ENCODE results near the gene IL13.
A peak's percentile ranks its signal among the peaks of the same experiment; 100 is the strongest.
"Not testable (repeated sequence)": the region's sequence is repeated elsewhere in the genome, so short reads cannot be mapped to it uniquely, and the experiment has no call there.

Gene IL13

DNA sequence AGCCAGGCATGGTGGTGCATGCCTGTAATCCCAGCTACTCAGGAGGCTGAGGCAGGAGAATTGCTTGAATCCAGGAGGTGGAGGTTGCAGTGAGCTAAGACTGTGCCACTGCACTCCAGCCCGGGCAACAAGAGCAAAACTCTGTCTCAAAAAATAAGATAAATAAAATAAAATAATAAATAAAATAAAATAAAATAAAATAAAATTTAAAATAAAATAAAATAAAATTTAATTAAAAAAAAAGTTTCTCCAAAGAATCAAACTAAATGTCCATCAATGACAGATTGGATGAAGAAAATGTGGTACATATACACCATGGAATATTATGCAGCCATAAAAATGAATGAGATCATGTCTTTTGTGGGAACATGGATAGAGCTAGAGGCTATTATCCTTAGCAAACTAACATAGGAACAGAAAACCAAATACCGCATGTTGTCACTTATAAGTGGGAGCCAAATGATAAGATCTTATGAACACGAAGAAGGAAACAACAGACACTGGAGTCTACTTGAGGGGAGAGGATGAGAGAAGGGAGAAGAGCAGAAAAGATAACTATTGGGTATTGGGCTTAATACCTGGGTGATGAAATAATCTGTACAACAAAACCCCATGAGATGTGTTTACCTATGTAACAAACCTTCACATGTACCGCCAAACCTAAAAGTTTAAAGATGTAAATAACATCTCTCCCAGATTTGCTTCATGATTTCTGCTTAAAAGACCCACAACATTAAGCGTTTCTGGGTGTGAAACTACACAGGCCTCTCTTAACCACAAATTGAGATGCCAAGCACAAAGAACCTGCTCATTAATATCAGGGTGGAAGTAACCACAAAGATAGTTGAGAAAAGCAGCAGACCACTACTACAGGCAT lies 34.0 kb downstream of the IL13 start:
- Mint-ChIP-seq H3K4me3 (peak overlapping the region; percentile 3), H3K36me3 (ENCODE audit: insufficient read depth) (peaks cover 13% of the 10 kb centered on the region), H3K27ac (ENCODE audit: low read depth) (peak overlapping the region; percentile 58), H3K4me1 (peaks cover 28% of the 10 kb centered on the region)
- ATAC-seq (replicated peaks; ENCODE audit: extremely low read depth, poor library complexity, severe bottlenecking), result peak; percentile 10
- not testable (repeated sequence) for H3K27me3 Mint-ChIP-seq; DNase-seq (ENCODE audit: low spot score in 2 of 2); H3K9me3 Mint-ChIP-seq

DNA sequence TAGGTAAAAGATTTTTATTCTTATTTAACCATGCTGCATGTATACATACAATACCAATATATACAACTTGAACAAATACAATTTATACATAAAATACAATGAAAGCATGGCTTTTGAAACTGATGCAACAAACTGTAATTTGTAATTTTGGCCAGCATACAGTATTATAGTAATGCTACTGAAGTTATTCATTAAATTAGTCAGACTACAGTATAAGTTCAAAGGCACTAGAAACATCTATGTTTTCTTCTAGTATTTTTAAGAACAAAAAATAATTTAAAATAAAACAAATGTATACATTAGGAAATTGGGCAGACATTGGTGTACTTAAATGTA lies 34.6 kb downstream of the IL13 start:
- peak overlapping the region; percentile 58 for H3K27ac Mint-ChIP-seq (ENCODE audit: low read depth)
- no peaks in the 10 kb centered on the region for H3K27me3 Mint-ChIP-seq
- peaks cover 15% of the 10 kb centered on the region for H3K36me3 Mint-ChIP-seq (ENCODE audit: insufficient read depth)
- H3K4me3 Mint-ChIP-seq, result no peak overlapping the region
- no peak for DNase-seq (ENCODE audit: low spot score in 2 of 2)
- peaks cover 28% of the 10 kb centered on the region for H3K4me1 Mint-ChIP-seq
- no peak for ATAC-seq (replicated peaks; ENCODE audit: extremely low read depth, poor library complexity, severe bottlenecking)
- no peaks in the 10 kb centered on the region for H3K9me3 Mint-ChIP-seq

DNA sequence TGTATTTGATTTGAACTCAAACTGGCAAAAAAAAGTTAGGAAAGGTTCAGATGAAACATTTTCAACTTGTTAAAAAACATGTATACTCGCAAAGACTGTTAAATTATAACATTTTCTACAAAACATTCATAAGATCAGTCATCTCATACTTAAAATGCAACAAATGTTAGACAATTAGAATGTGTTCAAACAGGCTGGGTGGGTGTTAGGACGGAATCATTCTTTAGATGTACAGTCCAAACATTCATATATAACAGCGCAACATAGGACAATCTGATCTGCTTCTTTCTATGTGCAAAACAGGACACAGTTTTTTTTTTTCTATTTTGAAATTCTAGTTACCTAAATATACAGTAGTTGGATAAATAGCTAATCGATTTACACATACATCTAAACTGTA lies 38.0 kb downstream of the IL13 start:
- no peaks in the 10 kb centered on the region for H3K27me3 Mint-ChIP-seq
- peaks cover 31% of the 10 kb centered on the region for H3K36me3 Mint-ChIP-seq (ENCODE audit: insufficient read depth)
- H3K4me1 Mint-ChIP-seq, result peaks cover 7% of the 10 kb centered on the region
- DNase-seq (ENCODE audit: low spot score in 2 of 2), result no peak
- no peak overlapping the region for H3K27ac Mint-ChIP-seq (ENCODE audit: low read depth)
- H3K4me3 Mint-ChIP-seq, result no peak overlapping the region
- ATAC-seq (replicated peaks; ENCODE audit: extremely low read depth, poor library complexity, severe bottlenecking), result no peak
- no peaks in the 10 kb centered on the region for H3K9me3 Mint-ChIP-seq

DNA sequence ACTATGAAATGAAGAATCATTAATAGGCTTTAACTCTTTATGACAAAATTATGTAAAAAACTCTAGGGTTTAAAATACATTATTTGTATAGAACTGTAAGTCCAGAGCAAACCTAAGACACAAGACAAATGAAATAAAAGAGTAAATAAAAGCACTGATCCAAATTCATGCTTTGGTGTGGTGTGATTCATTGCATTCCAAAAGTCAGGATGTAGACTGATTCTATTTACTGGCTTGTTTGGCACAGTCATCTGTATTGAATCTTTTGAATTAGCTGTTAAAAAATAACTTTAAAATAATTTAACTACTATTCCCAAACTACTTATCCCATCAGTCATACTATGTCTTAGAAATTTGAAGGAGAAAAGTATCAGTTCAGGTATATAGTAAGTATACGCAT lies 46.9 kb downstream of the IL13 start:
- no peaks in the 10 kb centered on the region for H3K27me3 Mint-ChIP-seq
- ATAC-seq (replicated peaks; ENCODE audit: extremely low read depth, poor library complexity, severe bottlenecking) (no peak), DNase-seq (ENCODE audit: low spot score in 2 of 2) (no peak)
- no peaks in the 10 kb centered on the region for H3K4me1 Mint-ChIP-seq
- no peak overlapping the region for H3K27ac Mint-ChIP-seq (ENCODE audit: low read depth)
- peaks cover 35% of the 10 kb centered on the region for H3K36me3 Mint-ChIP-seq (ENCODE audit: insufficient read depth)
- H3K9me3 Mint-ChIP-seq, result no peaks in the 10 kb centered on the region
- H3K4me3 Mint-ChIP-seq, result no peak overlapping the region

DNA sequence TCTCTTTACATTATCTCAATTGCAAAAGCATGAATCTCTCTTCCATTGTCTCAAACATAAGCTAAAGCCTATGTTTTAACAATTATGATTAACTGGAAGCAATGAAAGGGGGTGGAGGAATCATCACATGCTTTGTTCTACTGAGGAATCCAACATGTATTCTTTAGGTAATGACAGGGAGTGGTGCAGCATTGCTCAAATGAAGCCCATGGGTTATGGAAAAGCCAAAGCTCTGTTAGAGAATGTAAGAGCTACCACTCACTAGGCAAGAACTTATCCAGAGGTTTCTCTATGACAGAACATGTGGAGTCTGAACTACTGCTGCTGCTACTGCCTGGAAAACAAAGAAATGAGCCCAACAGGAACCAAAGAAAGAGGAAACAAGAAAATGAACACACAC lies 50.7 kb downstream of the IL13 start:
- no peak for ATAC-seq (replicated peaks; ENCODE audit: extremely low read depth, poor library complexity, severe bottlenecking)
- H3K4me3 Mint-ChIP-seq, result no peak overlapping the region
- no peak for DNase-seq (ENCODE audit: low spot score in 2 of 2)
- H3K36me3 Mint-ChIP-seq (ENCODE audit: insufficient read depth), result peaks cover 11% of the 10 kb centered on the region
- no peaks in the 10 kb centered on the region for H3K4me1 Mint-ChIP-seq
- H3K27ac Mint-ChIP-seq (ENCODE audit: low read depth), result no peak overlapping the region
- no peaks in the 10 kb centered on the region for H3K9me3 Mint-ChIP-seq
- no peaks in the 10 kb centered on the region for H3K27me3 Mint-ChIP-seq

All from central memory CD8-positive, alpha-beta T cell (primary cell).